OCI-LY1 (cell line): ENCODE data around the gene FNIP2.

Source experiments
- CTCF ChIP-seq: fragments of 200-600 bp; sonication (generic), shearing (Covaris generic); IDR thresholded peaks from 2 replicates; pipeline ENCODE4 v1.5.1; 2017; ENCODE audit warnings: mild to moderate bottlenecking, antibody characterized with exemption, low read length, moderate library complexity, mixed read lengths
- EZH2 ChIP-seq: fragments of 200-600 bp; sonication (generic), shearing (Covaris generic); IDR thresholded peaks from 2 replicates; pipeline ENCODE4 v1.8.0; 2017; ENCODE audit warnings: borderline replicate concordance, mixed run types, mild to moderate bottlenecking, antibody characterized with exemption, low read length, moderate library complexity, mixed read lengths

- no peak for TF ChIP-seq CTCF
- no peak for TF ChIP-seq EZH2
Measured at GRCh38 chr4:158781963-158782362, 13.1 kb downstream of the FNIP2 start.
